SW480 (cell line): ENCODE measurements around the gene AKNA.
A peak's percentile ranks its signal among the peaks of the same experiment; 100 is the strongest.

Experiments
- DNase-seq: peaks from one replicate; pipeline ENCODE4 v3.0.0-alpha.2; 2016; ENCODE audit warnings: low spot score

The AKNA gene

GRCh38 chr9:114317665-114318357 is 70.0 kb downstream of the AKNA start:
- peak; percentile 44 for DNase-seq

DNA sequence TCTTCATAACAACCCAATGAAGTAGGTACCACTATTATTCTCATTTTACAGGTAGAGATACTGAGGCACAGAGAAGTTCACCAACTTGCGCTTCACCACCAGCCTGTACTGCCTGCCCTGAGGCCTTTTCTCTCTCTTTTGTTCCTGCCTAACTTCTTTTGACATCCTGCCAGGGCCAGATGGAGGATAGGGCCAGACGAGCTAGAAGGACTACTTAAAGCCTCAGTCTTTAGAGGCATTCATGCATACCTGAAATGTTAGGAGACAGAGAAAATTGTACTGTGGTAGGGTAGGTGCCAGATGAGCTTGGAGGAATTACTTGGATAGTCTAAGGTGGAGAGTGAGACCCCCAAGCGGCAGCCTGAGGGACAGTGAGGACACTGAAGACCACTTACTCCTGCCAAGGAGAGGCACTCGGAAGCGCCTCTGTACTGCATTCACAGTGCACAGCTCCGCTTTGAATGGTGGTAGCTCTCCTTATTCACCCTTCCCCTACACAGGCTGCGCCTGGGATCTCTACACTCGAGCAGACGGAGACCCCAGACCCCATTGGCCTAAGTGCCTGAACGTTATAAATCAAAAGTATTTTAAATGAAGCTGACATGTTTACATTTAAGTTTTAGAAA is 71.1 kb downstream of the AKNA start:
- DNase-seq, result no peak

- DNase-seq, result no peak
Measured at GRCh38 chr9:114315723-114316363, 71.9 kb downstream of the AKNA start.

- DNase-seq, result no peak
Measured at GRCh38 chr9:114314881-114315722, 72.7 kb downstream of the AKNA start.

GRCh38 chr9:114314256-114314867 is 73.4 kb downstream of the AKNA start:
- no peak for DNase-seq

DNA sequence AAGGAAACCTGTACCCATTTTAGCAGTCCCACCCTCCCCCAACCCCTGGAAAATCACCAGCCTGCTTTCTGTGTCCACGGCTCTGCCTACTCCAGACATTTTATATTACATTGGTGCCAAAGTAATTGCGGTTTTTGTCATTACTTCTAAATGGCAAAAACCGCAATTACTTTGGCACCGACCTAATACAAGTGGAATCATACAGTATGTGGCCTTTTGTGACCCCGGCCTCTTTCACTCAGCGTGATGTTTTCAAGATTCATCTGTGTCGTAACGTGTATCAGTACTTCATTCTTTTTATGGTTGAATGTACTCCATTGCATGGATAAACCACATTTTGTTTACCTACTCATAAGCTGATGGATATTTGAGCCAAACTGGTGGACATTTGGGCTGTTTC is 74.6 kb downstream of the AKNA start:
- no peak for DNase-seq

GRCh38 chr9:114312513-114312875 is 75.3 kb downstream of the AKNA start:
- no peak for DNase-seq

GRCh38 chr9:114311571-114312512 is 75.9 kb downstream of the AKNA start:
- no peak for DNase-seq

DNA sequence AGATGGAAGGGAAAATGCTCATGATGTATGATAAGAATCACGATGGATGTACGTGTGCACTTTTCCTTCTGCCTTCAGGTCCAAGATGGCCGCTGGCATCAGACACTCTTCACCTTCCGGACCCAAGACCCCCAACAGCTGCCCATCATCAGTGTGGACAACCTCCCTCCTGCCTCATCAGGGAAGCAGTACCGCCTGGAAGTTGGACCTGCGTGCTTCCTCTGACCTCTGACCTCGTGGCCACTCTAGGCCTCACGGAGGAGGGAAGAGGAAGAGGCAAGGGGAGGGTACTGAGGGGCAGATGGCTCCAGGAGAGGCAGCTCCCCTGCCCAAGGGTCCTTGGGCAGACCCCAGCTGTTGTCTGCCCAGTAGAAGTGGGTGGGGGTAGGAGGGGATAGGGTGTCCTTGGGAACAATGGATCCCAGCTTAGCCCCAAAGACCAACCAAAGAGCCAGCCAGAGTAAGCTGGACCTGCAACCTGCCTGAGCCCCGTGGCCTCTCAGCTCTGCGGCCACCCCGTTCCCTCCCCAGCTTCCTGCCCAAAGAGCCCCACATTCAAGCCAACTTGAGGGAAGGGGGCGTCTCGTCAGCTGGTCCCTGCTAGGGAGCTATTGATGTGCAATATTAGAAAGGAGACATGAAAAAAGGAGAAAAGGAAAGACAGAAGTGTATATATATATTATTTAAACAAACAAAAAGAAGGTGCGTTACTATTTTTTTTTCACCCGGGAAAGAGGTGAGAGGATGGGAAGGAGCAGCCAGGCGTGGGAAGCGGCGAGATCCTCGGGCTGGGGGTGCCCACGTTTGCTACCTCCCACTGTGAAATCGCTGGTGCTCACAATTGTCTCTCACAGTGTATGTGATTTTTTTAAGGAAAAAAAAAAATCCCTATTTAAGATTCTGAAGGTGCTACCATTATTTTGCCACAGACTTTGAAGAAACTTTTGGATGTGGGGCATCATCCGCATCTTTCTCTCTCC is 77.0 kb downstream of the AKNA start:
- no peak for DNase-seq

DNA sequence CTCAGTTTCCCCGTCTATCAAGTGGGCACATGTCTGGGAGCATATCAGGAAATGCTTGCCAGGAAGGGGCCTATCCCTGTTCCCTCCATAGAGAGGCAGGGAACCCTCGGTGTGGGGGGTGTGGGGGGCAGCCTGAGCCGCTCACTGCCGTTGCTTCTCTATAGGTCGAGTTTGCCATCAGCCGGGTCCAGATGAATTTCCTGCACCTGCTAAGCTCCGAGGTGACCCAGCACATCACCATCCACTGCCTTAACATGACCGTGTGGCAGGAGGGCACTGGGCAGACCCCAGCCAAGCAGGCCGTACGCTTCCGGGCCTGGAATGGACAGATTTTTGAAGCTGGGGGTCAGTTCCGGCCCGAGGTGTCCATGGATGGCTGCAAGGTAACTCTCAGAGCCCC is 78.7 kb downstream of the AKNA start:
- DNase-seq, result no peak

DNA sequence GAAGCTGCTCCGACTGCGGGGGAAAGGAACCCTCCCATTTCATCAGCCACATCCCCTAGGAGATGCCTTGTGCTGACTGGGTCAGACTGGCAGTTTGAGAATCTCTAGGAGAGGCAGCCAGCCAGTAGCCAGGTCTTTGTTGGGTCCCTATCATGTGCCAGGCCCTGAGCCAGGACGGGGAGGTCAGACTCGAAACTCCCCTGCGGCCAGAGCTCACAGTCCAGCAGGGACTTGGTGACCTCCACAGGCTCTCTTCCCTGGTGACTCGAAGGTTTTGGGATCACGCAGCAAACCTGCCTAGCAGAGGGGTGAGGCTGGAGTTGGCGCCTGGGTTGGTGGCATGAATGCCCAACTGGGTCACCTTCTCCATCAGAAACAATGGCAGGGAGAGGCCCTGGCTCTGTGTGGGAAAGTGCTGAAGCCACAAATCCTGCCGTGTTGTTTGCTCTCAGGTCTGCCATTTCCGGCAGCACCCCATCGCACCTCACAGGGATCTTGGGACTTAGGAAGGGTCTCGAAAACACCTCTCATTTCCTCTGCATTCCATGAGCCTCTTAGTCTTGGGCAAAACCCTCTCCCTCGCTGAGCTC is 79.3 kb downstream of the AKNA start:
- no peak for DNase-seq

- DNase-seq, result no peak
Measured at GRCh38 chr9:114307899-114308267, 79.9 kb downstream of the AKNA start.

GRCh38 chr9:114304416-114305188 is 83.2 kb downstream of the AKNA start:
- DNase-seq, result no peak

DNA sequence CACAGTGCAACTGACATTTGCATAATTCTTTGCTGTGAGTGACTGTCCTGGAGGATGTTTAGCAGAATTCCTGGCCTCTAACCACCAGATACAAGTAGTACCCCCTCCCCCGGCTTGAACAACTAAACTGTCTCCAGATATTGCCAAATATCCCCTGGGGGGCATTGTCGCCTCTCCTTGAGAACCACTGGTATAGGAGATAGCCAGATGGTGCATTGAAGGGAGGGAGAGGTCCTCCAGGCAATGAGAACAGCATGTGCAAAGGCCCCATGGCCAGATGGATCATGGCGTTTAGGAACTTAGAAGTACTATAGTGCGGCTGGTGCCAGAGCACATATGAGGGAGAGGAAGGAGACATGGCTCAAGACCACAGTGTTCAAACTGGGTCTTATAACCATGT is 83.8 kb downstream of the AKNA start:
- no peak for DNase-seq

DNA sequence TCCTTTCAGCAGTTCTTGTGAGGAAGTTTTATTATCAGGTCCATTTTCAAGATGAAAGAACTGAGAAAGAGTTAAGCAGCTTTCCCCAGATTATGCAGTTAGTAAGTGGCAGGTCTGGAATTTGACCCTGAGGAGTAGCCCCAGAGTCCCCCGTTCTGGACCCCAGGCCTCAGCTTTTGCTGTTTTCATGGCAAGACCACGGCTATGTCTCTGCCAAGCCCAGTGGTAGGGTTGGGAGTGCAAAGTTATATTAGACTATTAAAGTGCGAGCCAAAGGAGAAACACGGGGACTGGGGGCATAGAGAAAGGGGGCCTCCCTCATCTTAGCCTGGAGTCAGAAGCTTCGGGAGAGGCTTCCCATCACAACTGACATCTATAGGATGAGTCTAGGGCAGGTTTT is 84.2 kb downstream of the AKNA start:
- DNase-seq, result no peak

DNA sequence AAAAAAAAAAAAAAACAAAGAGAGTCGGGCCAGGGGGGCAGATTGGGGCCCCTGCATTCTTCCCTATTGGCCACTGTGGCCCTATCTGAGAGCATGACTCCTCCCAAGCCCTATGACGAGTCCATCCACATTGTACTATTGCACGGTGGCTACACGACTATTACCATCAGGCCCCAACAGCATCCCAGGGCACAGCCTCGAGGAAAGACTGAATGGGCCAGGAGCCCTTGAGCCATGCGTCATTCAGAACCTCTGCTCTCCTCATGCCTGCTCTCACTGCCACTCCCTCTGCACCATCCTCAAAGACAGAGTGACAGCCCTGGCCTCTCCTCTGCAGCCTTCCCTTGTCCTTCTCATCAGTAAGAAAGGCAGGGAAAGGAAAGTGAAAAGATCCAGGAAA is 85.1 kb downstream of the AKNA start:
- no peak for DNase-seq

DNA sequence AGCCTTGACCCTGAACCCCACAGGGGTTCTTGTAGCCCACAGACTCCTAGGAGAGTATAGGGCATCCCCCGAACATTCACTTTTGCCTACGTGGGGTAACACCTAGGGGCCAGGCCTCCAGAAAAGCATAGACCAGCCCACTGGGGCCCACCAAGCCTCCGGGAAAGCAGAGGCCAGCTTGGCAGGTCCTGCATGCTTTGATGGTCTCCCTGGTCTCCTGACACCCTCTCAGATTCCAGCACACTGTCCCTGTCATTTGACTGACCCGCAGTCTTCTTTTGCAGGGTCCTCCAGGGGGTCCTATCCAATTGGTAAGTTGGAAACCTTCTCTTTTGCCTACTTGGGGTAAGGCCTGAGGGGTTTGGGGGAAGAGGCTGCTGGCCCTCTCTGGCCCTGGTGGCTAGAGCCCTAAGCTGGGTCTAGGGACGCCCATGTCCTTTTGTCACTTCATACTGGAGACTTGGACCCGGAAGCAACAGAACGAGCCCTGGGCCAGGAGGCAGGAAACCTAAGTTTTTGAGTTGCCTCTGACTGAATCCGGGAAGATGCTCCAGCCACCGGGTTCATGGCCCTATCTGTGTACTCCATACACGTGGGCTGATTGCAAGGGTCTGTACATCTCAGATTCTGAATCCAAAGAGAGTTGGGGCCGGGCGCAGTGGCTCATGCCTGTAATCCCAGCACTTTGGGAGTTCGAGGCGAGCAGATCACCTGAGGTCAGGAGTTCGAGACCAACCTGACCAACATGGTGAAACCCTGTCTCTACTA is 85.8 kb downstream of the AKNA start:
- DNase-seq, result no peak
